OCI-LY3 (cell line): ENCODE data around the gene SCN1B.

ENCODE experiments used
- CTCF ChIP-seq: fragments of 200-600, 300-600 bp; sonication (generic); IDR thresholded peaks from 2 replicates; pipeline ENCODE4 v1.5.1; 2014; ENCODE audit warnings: antibody characterized with exemption, low read length, low read depth
- EZH2phosphoT487 ChIP-seq: fragments of 200-600 bp; shearing (Covaris generic); IDR thresholded peaks from 2 replicates; pipeline ENCODE4 v1.6.1; 2018; ENCODE audit warnings: antibody characterized with exemption, mixed run types, low read depth

GRCh38 chr19:35044317-35045117, 14.2 kb downstream of the SCN1B start:
- TF ChIP-seq CTCF: peak; percentile 99
- TF ChIP-seq EZH2phosphoT487: no peak
